Nephron (organoid): Measurements from ENCODE around the gene EHF.

ENCODE experiments used
- H3K27ac Mint-ChIP-seq, 3 experiments: 2 replicates each; pipeline ENCODE4 v1.8.0; 2020; ENCODE audit warnings: mixed read lengths in 3 of 3, mild to moderate bottlenecking in 2 of 3, moderate library complexity in 1 of 3
- H3K27me3 Mint-ChIP-seq: 2 replicates; pipeline ENCODE4 v1.8.0; 2021; ENCODE audit warnings: low read depth, mild to moderate bottlenecking, moderate library complexity, mixed read lengths
- H3K36me3 Mint-ChIP-seq: 2 replicates; pipeline ENCODE4 v1.8.0; 2020; ENCODE audit warnings: low read depth, mixed read lengths
- H3K4me1 Mint-ChIP-seq: 2 replicates; pipeline ENCODE4 v1.8.0; 2020; ENCODE audit warnings: mixed read lengths
- H3K4me3 Mint-ChIP-seq, 3 experiments: 2 replicates each; pipeline ENCODE4 v1.8.0; 2020; ENCODE audit warnings: mild to moderate bottlenecking in 3 of 3, mixed read lengths in 3 of 3, moderate library complexity in 2 of 3
- H3K9me3 Mint-ChIP-seq: 2 replicates; pipeline ENCODE4 v1.8.0; 2020; ENCODE audit warnings: mixed read lengths
- TF ChIP-seq, protein P1 (sequence below), 3 experiments: fragments of 200-600 bp; sonication (generic); IDR thresholded peaks; one replicate each; pipeline ENCODE4 v1.5.0; 2021; ENCODE audit warnings: antibody characterized with exemption in 3 of 3; ENCODE audit not compliant: unreplicated experiment in 3 of 3

EHF gene

DNA sequence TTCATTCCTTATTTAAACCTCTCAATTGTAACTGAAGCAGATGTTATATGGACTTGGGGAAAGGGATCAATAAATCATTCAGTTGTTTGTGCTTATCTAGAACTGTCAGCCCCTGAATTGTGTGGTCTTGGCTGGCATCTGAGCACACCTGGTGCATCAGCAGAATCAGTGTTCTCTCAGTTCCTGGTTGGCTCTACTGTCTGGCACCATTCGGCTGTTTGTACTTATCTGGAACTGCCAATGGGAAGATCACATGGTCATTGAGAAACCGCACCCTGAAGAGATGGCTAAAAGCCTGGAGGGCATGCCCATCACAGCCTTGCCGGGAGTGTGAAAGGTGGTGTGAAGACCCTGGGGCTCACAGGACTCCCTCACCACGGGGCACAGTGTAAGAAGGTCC is 37.1 kb upstream of the EHF start:
- Mint-ChIP-seq H3K4me1 (peaks cover 11% of the 10 kb centered on the region), H3K4me3 (no peak overlapping the region), H3K9me3 (peaks cover 3% of the 10 kb centered on the region), H3K27ac (no peak overlapping the region), H3K27me3 (peaks cover 10% of the 10 kb centered on the region), H3K36me3 (no peaks in the 10 kb centered on the region)
- TF ChIP-seq, protein P1, sequence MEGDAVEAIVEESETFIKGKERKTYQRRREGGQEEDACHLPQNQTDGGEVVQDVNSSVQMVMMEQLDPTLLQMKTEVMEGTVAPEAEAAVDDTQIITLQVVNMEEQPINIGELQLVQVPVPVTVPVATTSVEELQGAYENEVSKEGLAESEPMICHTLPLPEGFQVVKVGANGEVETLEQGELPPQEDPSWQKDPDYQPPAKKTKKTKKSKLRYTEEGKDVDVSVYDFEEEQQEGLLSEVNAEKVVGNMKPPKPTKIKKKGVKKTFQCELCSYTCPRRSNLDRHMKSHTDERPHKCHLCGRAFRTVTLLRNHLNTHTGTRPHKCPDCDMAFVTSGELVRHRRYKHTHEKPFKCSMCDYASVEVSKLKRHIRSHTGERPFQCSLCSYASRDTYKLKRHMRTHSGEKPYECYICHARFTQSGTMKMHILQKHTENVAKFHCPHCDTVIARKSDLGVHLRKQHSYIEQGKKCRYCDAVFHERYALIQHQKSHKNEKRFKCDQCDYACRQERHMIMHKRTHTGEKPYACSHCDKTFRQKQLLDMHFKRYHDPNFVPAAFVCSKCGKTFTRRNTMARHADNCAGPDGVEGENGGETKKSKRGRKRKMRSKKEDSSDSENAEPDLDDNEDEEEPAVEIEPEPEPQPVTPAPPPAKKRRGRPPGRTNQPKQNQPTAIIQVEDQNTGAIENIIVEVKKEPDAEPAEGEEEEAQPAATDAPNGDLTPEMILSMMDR (IDR thresholded peaks at IDR 0.05; ENCODE audit: unreplicated experiment in 3 of 3): no peak

DNA sequence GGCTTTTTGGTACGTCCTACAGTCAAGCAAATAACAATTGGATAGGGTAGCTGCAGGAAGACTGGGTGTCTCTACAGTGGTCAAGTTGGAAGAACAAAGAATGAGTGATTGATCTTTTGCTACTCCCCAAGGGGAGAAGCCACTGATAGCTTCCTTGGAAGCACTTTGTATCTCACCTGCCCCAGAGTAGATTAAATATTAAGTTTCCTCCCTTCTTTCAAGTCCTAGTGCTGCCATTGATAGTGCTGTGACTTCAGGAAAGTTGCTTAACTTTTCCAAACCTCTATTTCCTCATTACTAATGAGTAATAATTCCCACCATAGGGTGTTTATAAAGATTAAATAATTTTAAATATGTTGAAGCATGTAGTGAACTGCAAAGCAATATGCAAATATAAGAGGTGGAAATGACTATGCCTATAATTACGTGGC is 35.6 kb upstream of the EHF start:
- Mint-ChIP-seq H3K4me1 (peaks cover 11% of the 10 kb centered on the region), H3K27me3 (no peaks in the 10 kb centered on the region), H3K36me3 (no peaks in the 10 kb centered on the region), H3K4me3 (no peak overlapping the region), H3K27ac (no peak overlapping the region), H3K9me3 (peaks cover 3% of the 10 kb centered on the region)
- TF ChIP-seq, protein P1 (IDR thresholded peaks at IDR 0.05; ENCODE audit: unreplicated experiment in 3 of 3): no peak

DNA sequence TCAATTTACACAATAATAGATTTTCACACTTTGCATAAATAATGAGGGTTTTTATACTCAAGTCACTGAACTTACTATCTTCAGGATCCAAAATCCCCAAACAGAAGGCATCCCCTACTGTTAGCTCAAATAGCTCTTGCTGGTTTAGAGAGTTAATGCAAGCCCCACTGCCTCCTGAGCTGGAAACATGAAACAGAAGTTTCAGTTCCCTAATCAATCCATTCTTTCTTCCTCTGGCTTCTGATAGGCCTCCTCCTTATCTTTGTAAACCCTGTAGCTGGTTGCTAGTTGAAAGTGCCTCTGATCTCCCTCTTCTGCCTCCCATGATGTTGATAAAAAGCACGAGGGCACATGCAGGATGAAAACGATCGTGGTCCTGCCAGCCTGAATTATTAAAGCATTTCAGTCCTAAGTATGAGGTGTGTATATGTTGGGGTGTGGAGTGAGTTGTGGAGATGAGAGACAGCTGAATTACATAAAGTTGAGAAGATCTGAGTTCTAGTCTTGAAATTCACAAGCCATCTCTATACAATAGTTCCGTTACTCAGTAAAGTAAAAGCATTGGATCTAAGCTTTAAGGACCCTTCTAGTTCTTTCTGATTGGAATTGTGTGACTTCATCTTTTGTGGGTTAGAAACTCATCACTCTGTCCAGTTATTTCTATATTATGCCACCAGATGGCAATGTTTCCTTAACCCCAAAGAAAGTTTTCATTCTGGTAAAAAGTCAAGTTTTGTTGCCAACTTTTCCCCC is 35.0 kb upstream of the EHF start:
- Mint-ChIP-seq H3K4me1 (peaks cover 11% of the 10 kb centered on the region), H3K4me3 (peak overlapping the region; percentile 30 to 70 (median 66)), H3K36me3 (no peaks in the 10 kb centered on the region), H3K27ac (peak overlapping the region; percentile 31 to 79 (median 72)), H3K27me3 (no peaks in the 10 kb centered on the region), H3K9me3 (peaks cover 3% of the 10 kb centered on the region)
- TF ChIP-seq, protein P1 (IDR thresholded peaks at IDR 0.05; ENCODE audit: unreplicated experiment in 3 of 3): peak; percentile 65 to 67 (median 67)

DNA sequence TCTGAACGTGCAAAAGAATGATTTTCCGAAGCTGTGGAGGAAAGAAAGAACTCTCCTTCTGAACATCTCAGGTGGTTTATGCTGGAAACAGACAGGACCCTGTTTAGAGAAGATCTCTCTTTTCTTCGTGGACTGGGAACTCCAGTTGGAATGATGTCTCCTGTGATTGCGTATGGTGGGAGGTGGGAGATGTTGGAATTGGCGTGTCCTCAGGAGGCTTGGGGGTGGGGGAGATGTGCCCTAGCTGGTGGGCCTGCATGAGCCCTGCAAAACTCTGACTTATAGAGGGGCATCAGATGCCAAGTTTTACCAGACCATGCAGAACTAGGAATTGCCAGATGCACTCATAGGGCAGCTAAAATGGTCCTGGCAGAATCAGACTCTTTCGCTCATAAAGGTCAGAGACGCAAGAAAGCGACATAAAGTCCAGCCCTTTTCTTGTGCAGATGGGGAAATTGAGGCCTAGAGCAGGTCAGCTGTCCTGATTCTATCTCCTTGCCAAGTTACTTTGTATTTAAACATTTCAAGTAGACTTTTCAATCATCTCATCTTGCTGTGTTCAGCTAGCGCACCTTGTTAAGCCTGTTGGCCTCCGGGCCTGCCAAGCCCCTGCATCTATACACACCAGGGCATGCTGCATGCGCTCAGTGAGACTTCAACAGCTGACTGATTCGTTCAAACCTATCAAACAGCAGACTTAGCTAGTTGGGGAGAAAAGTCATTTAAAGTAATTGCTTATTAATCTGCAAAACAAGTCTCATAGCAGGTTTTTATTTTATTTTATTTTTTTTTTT is 34.2 kb upstream of the EHF start:
- TF ChIP-seq, protein P1 (IDR thresholded peaks at IDR 0.05; ENCODE audit: unreplicated experiment in 3 of 3): no peak
- peaks cover 11% of the 10 kb centered on the region for H3K4me1 Mint-ChIP-seq
- peak overlapping the region in 1 of 3 experiments; percentile 79 for H3K27ac Mint-ChIP-seq
- H3K36me3 Mint-ChIP-seq: no peaks in the 10 kb centered on the region
- peaks cover 3% of the 10 kb centered on the region for H3K9me3 Mint-ChIP-seq
- no peaks in the 10 kb centered on the region for H3K27me3 Mint-ChIP-seq
- H3K4me3 Mint-ChIP-seq: peak overlapping the region in 2 of 3 experiments; percentile 13 to 70

DNA sequence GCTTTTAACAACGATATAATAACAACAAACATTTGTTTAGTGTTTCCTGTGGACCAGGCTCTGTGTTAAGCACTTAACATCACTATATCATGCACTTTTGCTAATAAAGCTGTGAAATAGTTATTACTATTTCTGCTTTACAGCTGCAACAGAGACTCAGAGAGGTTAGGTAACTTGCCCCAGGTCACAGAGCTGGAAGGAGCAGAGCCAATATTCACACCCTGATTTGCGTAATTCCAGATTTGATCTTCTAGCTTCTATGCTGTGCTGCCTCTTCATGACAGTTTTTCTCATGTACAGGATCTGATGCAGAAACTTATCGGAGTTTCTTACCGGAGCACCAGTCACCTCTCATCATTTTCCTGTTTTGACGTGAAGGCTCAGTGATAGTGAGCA is 33.6 kb upstream of the EHF start:
- Mint-ChIP-seq H3K27ac (no peak overlapping the region), H3K36me3 (no peaks in the 10 kb centered on the region), H3K9me3 (peaks cover 4% of the 10 kb centered on the region), H3K27me3 (no peaks in the 10 kb centered on the region), H3K4me3 (no peak overlapping the region), H3K4me1 (peaks cover 11% of the 10 kb centered on the region)
- TF ChIP-seq, protein P1 (IDR thresholded peaks at IDR 0.05; ENCODE audit: unreplicated experiment in 3 of 3): no peak
